Sciatic nerve (tissue), 2 donors: ENCODE data around the gene COMT. TPM values are rescaled to one million over a fixed set of nuclear protein-coding genes. Genes with fewer than 3 reads are reported as not detected.
A peak's percentile ranks its signal among the peaks of the same experiment; 100 is the strongest.

ENCODE experiments used
- ATAC-seq: fragments of 200-7000 bp; cut with Tn5 transposase; one replicate; pipeline ENCODE4 v1.9.1; 2020; ENCODE audit warnings: mild to moderate bottlenecking, moderate library complexity
- DNase-seq: peaks from one replicate; pipeline ENCODE4 v3.0.0-alpha.2; 2020; ENCODE audit warnings: low spot score
- intact Hi-C: fragments of 100-400 bp; cut with DNase I; formaldehyde crosslinking; loops from one replicate; pipeline ENCODE4 v1.14.2; 2022
- total RNA-seq: library from RNA; stranded (reverse); fragmentation: NEBNext Ultra II Directional; extraction: Animal tissue kit (Norgen Biotek cat#: 25700); gene quantifications from one replicate; pipeline ENCODE4 v1.2.1, GENCODE V29; 2021
- donor health status: DM: no; HTN: no; CAD: no.
- donor health status: DM: no; HTN: no; CAD: no.

Gene COMT
- total RNA-seq, 1 donor from 2014 or later = 155 TPM

GRCh38 chr22:19986410-19987341 is 45.1 kb downstream of the COMT start:
- ATAC-seq (peak; percentile 80), DNase-seq (peak; percentile 89)
- intact Hi-C loops = no loop called here

- DNase-seq = no peak
Measured at GRCh38 chr22:19987394-19988306, 46.1 kb downstream of the COMT start.

DNA sequence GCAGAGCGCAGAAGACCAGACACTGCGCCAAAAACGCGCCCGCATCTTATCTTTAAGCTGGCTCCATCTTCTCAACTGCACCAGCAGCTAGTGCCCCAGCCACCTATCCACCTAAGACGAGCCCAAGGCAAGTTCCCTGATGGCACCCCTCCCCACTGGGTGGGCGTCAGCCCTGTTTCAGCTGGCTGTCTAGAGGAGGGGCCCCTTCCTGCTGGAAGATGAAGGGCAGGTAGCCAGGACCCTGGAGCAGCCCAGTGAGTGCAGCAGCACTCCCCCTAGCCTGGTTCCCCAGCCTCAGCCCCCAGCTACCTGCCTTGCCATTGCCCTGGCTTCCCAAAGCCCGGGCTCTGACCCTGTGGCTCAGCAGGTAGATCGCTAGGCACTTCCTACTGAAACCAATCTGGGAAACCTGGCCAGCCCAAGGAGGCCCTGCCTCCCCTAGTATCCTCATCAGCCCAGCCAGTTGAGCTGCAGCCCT is 46.8 kb downstream of the COMT start:
- no peak for ATAC-seq
- no peak for DNase-seq

More at GRCh38 chr22:19987394-19988306, 46.1 kb downstream of the COMT start:
- intact Hi-C loops = no loop called here
- peak; percentile 11 for ATAC-seq

DNA sequence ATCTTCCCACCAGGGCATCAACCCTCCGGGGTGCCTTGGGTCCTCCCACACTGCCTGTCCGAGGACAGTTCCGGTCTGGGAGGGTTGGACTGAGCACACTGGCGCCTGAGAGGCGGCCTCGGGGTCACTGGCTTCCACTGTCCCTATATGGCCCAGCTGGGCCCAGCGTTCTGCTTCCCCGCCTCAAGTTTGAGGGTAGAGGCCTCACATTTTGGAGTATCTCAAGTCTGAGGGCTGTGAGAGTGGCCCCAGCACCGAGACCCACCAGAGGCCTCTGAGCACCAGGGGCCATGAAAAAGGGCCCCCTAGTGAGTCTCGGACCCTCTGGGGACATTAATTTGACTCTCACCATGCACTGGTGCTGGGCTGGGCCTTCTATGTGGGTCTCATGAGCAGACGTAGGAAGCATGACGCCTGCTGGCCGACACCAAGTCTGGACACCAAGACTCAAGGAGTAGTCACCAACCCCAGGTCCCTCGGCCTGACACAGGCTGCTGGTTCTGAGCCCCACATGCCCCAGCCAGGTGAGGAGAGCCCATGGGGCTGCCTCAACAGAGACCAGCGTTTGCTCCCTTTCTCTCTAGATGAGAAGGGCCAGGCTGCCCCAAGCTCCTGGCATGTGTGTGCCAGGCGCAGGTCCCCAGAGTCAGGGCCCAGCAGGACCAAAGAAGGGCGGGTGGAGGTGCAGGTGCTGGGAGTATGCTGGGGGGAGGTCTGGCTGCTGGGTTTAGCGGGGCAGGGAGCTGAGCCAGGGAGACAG is 47.6 kb downstream of the COMT start:
- no peak for DNase-seq
- ATAC-seq = no peak
- intact Hi-C loops = no loop called here

More for the DNA sequence above, 46.8 kb downstream of the COMT start:
- intact Hi-C loops = no loop called here

DNA sequence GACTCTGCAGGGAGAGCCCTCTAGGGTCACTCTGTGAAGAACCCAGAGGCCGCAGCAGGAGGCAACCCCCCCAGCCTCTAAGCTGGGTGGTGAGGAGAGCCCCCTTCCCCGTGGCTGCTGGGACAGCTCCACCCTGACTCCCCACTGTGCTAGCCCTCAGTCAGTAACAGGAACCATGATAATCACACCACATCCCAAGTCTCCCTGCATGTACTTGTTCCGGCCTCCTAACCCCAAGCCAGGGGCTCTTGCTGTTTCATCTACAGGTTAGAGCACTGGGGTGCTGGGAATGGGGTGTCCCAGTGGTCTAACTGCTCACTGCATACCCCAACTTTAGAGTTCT is 48.1 kb downstream of the COMT start:
- intact Hi-C loops = no loop called here
- DNase-seq = no peak
- no peak for ATAC-seq

GRCh38 chr22:19990188-19990587 is 48.6 kb downstream of the COMT start:
- DNase-seq (no peak), ATAC-seq (no peak)
- intact Hi-C loops = no loop called here

- ATAC-seq (no peak), DNase-seq (no peak)
- intact Hi-C loops = no loop called here
Measured at GRCh38 chr22:19990609-19991394, 49.2 kb downstream of the COMT start.

DNA sequence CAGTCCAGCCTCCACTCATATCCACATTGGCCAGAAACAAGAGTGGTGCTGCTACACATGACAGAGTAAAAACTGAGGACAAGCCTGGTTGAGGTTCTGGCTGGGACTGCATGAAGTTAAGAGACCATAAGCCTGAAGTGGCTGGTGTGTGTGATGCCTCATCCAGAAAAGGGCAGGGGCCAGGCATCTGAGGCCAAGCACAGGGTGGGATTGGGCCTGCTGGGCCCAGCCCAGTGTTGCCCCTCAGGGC is 49.7 kb downstream of the COMT start:
- no peak for DNase-seq
- ATAC-seq = no peak
- intact Hi-C loops = no loop called here

- intact Hi-C loops = no loop called here
- ATAC-seq (no peak), DNase-seq (no peak)
Measured at GRCh38 chr22:19991645-19992451, 50.3 kb downstream of the COMT start.

GRCh38 chr22:19992481-19992911 is 50.9 kb downstream of the COMT start:
- ATAC-seq (no peak), DNase-seq (no peak)
- intact Hi-C loops = no loop called here

DNA sequence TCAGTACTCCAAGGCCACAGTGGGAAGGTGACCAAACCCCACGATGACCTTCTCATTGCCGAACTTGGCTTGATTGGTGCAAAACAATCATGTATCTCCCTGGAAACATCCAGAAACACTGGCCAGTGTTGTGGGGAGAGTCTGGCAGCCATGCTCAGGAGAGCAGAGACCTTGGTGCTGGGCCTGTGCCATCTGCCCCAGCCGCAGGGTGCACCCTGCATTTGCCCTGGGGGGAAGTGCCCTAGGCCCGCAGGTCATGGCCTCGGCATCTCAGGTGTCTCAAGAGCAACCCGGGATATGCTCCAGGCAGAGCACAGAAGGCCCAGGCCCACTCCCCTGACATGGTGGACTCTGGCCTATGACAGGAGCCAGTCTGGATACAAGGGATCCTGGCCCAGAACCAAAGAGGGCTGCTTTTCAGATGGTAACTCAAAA is 51.4 kb downstream of the COMT start:
- DNase-seq (no peak), ATAC-seq (no peak)
- intact Hi-C loops = no loop called here

DNA sequence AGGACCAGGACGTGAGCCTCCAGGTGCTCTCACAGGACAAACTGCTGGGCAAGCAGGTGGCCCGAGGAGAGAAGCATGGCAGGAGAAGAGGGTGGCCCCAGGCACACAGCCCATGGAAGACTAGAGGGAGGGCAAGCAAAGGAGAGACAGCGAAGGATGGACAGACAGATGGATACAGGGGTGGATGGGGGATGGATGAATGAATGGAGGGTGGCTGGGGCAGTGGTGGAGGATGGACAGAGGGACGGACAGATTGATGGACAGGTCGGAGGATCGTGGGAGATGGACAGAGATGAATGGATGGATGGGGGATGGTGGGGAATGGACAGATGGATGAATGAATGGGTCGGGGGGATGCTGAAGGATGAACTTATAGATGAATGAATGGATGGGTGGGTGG is 52.4 kb downstream of the COMT start:
- intact Hi-C loops = no loop called here
- DNase-seq = no peak
- no peak for ATAC-seq

- ATAC-seq = no peak
- DNase-seq = no peak
- intact Hi-C loops = no loop called here
Measured at GRCh38 chr22:19994851-19995610, 53.5 kb downstream of the COMT start.

DNA sequence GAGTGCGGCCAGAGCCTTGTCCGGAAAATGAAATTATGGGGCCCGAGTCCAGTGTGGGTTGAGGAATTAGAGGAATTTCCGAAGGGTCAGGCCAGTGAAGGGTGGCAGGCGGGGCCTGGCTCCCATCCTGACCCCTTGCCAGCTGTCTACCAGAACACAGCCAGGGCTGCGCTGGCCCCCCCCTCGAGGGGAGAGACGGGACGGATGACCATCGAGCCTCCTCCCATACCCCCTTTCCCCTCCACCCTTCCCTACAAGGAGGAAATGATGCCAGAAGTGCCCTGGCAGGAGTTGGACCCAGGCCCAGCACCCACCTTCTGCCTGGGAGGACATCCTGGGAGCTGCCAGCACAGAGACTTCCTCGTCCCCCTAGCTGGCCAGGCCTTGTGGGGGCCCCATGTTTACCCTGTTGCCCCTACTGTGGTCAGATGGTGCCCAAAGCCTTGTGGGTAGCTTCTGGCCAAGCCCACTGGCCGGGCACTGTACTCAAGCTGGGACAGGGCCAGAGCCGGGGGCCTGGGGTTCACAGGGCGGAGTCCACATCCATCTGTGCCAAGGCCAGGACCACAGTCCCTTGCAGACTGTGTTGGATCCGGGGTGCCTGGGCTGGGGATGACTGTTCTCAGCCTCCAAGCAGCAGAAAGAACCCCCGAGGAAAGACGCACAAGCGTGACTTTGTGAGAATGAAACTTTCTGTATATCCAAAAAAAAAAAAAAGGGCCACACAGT is 54.2 kb downstream of the COMT start:
- DNase-seq (peak; percentile 82), ATAC-seq (peak; percentile 78)
- intact Hi-C loops = no loop called here

DNA sequence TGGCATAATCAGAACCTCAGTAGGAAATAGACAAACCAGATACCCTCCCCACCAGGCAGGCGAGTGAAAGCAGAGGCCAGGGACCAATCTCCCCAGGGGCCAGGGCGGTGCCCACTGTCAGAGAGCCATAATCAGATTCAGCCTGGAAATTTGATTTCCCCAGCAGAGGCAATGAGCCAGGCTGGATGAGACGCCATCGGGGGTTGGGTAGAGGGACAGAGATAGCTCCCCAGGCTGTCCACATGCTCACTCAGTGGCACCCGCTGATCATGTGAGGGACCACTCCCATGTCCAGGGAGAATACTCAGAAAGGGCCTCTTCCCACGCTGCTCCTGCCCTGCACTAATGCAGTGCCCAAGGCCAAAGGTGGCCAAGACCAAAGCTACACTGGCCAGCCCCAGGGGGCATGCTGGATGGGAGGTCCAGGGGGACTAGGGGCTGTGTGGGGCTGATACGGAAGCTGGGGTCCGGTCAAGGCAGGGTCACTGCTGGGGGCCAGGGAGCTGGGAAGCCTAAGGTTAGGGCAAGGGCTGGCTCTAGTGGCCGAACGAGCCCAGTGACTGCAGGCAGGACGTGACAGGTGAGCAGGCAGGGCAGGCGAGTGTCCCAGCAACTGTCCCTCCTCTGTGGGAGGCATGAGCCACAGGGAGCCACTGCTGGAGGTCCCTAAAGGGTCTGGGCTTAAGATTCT is 55.3 kb downstream of the COMT start:
- DNase-seq (no peak), ATAC-seq (no peak)
- intact Hi-C loops = no loop called here
